Measurements from ENCODE around the gene ACBD5. TPM values are rescaled to one million over a fixed set of nuclear protein-coding genes. Genes with fewer than 3 reads are reported as not detected.

ACBD5 gene
- total RNA-seq, 1 experiment from 2014 or later, result 18.3 TPM

Small RNA genes within 50 kb of the gene (small RNA-seq; reads per million reads assigned to genes)
- gene RNU2-24P, result 1.5 reads per million, percentile 43 among the genes with 10 or more reads in this experiment
- gene RNU7-12P, result not detected

Other genes with a start within 250 kb of the ACBD5 start
- gene ANKRD26, start 140.3 kb downstream of the ACBD5 start, total RNA-seq (2014; rRNA removed; shearing (Covaris generic); ENCODE audit: low replicate concordance), result 13.2 and 16.3 TPM in 2 replicates
- gene YME1L1, start 86.4 kb downstream of the ACBD5 start, total RNA-seq (2014; rRNA removed; shearing (Covaris generic); ENCODE audit: low replicate concordance), result 51.5 and 121 TPM in 2 replicates
- gene MASTL, start 85.4 kb downstream of the ACBD5 start, total RNA-seq (2014; rRNA removed; shearing (Covaris generic); ENCODE audit: low replicate concordance), result 18.3 and 21.2 TPM in 2 replicates